Testis (tissue), 2 donors: ENCODE measurements around the gene NTMT1.

Experiments used
- CTCF ChIP-seq, 3 experiments: fragments of 450-650 bp in 2 of 3; fragments of 200-600 bp in 1 of 3; sonication (generic) in 1 of 3; IDR thresholded peaks; one replicate each; pipeline ENCODE4 v1.5.1; 2016 to 2019; ENCODE audit warnings: antibody characterized with exemption in 3 of 3, mild to moderate bottlenecking in 2 of 3, moderate library complexity in 1 of 3
- POLR2A ChIP-seq: fragments of 450-650 bp; IDR thresholded peaks from one replicate; pipeline ENCODE4 v1.6.1; 2017; ENCODE audit warnings: antibody characterized with exemption, mild to moderate bottlenecking, moderate library complexity

- TF ChIP-seq CTCF (IDR thresholded peaks at IDR 0.05) (no peak), POLR2A (no peak)
These were observed 28.4 kb upstream of the NTMT1 start for GRCh38 chr9:129597355-129598088.
